ENCODE measurements around the gene PCBP3.

The PCBP3 gene

GRCh38 chr21:45866551-45866950 lies 223.0 kb downstream of the PCBP3 start:
- DNase-seq, result no peak

DNA sequence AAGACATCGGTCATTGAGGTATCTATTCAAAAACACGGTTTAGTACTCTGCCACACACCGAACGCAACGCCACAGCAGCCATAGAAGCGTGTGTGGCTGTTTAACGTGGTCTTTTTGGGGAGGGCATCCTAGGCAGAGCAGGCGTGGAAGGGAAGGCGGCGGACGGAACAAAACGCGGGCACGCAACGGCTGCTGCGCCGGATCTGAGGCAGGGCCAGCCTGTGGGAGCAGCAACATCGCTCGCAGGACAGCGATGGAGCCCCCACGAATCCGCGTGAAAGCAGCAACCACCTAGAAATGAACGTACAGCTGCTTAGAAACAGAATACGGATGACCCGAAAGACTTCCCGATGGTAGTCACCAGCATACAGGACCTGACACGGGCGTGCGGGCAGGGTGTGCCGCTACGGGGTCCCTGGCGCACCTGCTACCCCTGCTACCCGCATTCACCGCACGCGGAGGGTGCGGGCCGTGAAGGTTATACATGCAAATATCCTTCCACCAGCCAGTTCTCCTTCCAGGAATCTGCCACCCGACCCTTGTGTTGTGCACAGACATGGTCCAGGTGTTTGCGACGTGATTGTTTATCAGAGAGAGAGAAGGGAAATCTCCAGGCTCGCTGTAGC lies 223.6 kb downstream of the PCBP3 start:
- no peak for DNase-seq

- no peak for DNase-seq
Observed at GRCh38 chr21:45867671-45868081, 224.2 kb downstream of the PCBP3 start.

GRCh38 chr21:45868086-45868485 lies 224.6 kb downstream of the PCBP3 start:
- DNase-seq, result no peak

GRCh38 chr21:45868488-45868887 lies 225.0 kb downstream of the PCBP3 start:
- no peak for DNase-seq

DNA sequence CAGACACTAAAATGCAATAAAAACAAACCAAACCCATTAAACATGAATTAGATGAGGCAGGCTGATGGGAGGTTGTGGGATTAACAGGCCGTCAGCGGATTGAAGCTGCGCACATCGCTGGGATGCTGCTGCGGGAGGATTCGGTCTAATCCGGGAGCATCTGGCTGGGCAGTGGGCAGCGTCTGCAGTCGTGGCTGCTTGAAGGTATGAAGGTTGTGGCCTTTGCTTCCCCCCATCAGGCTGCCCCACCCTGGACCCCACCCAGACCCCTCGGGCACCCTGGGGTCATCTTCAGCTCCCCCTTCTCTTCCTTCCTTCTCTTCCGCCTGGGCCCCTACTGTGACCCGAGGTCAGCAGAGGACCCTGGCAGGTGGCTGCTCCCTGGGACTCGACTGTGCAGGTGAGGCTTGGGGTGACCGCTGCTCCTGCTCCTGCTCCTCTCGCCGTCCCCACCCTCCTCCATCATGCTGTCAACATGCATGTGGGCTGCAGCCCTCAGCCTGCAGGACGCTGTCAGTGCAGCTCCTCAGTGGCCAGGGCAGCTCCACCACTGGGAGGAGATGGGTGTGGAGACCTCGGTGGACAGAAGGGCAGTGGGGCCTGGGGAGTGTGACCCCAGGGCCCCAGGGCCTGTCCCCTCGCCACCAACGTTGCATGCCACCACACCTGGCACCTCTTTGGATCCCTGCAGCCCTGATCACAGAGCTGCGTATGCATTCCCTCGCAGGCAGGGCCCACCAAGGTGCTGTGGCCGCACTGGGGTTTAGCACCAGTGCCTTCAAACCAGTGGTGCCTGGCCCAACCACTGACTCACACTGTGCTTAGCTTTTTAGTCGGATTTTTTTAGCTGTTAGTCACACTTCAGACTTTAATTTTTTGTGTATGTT lies 225.8 kb downstream of the PCBP3 start:
- no peak for DNase-seq

DNA sequence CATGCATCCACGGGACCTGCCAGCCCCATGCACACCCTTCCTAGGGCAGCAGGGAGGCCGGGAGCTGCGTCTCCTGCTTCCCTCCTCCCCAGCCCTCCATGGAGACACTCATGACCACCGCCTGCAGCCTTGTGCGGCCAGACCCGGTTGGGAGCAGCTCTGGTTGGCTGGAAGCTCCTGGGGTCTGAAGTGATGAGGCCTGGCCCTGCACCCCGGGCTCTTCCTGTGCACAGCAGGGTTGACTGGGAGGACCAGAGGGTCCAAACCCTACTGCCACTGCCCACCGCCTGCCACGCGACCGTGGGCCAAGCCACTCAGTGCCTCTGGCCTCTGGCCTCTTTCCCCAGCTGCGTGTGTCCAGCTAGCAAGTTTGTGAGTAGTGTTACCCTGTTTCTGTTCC lies 226.9 kb downstream of the PCBP3 start:
- no peak for DNase-seq

DNA sequence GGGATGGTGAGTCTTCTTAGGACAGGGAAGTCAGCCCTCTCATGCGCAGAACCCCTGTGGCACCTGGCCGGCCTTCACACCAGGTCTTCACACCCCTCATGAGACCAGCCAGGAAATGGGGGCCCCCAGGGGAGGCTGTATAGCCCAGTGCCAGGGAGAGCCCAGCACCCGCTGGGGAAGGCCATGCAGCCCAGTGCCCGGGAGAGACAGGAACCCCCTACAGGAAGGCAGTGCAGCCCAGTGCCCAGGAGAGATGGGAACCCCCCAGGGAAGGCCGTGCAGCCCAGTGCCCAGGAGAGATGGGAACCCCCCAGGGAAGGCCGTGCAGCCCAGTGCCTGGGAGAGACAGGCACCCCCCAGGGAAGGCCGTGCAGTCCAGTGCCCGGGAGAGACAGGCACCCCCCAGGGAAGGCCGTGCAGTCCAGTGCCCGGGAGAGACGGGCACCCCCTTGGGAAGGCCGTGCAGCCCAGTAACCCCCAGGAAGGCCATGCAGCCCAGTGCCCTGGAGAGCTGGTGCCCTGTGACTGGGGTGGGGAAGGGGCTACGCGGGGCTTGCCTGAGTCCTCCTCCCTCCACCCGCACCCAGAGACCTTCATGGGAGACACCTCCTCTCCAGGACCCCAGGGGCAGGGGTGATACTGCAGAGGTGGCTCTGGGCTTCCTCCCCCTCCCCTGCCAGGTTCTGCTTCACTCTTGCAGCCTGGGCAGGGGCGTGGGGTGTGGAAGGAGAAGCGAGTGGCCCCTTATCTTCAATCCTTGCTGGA lies 227.5 kb downstream of the PCBP3 start:
- DNase-seq, result no peak

GRCh38 chr21:45871616-45872236 lies 228.2 kb downstream of the PCBP3 start:
- no peak for DNase-seq

DNA sequence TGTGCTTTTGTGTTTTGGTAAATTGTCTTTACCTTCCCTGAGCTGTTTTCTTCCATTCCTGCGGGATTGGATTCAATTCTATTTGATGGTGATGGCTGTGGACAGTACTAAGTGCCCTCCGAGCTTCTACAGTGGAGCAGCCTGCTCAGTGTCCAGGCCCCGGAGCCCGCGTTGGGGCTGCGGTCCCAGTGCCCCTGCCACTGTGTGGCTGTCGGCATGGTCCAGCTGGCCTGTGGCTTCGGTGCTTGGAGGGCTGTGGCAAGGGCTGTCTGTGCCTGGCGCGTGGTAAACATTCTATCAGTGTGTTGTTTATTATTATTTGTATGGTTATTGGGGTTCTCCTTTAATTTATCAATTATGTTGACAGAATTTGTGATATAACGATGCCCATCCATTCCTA lies 228.9 kb downstream of the PCBP3 start:
- no peak for DNase-seq

- no peak for DNase-seq
Observed at GRCh38 chr21:45872902-45873301, 229.4 kb downstream of the PCBP3 start.

GRCh38 chr21:45873418-45873817 lies 229.9 kb downstream of the PCBP3 start:
- DNase-seq, result no peak

GRCh38 chr21:45873866-45874265 lies 230.3 kb downstream of the PCBP3 start:
- DNase-seq, result no peak

DNA sequence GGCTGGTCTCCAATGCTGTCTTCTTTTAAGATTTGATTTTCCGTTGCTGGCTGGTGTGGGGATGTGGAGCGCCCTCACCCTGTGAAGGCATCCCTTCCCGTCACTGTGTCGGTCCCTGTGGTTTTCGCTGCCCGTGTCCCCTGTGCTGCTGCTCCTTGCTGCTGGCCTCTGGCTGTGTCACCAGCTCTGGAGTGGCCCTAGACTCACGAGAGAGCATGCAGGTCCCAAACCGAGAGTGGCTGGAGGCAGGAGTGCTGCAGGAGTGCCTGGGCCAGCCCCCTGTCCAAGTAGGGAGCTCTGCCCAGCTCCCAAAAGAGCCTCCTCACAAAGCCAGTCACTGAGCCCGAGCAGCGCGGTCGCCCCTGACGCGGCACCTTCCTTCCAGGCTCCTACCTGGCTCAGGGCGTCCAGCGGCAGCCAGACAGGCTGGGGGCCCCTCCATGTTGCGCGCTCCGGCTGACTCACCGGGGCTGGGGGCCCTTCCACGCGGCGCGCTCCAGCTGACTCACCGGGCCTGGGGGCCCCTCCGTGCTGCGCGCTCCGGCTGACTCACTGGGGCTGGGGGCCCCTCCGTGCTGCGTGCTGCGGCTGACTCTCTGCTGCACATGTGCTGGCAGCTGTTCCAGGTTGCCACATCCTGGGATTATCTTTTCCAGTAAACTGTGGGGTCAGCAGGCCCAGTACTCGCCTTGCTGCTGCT lies 231.3 kb downstream of the PCBP3 start:
- no peak for DNase-seq

- no peak for DNase-seq
Observed at GRCh38 chr21:45875416-45875760, 231.9 kb downstream of the PCBP3 start.

GRCh38 chr21:45875881-45876280 lies 232.4 kb downstream of the PCBP3 start:
- DNase-seq, result no peak

DNA sequence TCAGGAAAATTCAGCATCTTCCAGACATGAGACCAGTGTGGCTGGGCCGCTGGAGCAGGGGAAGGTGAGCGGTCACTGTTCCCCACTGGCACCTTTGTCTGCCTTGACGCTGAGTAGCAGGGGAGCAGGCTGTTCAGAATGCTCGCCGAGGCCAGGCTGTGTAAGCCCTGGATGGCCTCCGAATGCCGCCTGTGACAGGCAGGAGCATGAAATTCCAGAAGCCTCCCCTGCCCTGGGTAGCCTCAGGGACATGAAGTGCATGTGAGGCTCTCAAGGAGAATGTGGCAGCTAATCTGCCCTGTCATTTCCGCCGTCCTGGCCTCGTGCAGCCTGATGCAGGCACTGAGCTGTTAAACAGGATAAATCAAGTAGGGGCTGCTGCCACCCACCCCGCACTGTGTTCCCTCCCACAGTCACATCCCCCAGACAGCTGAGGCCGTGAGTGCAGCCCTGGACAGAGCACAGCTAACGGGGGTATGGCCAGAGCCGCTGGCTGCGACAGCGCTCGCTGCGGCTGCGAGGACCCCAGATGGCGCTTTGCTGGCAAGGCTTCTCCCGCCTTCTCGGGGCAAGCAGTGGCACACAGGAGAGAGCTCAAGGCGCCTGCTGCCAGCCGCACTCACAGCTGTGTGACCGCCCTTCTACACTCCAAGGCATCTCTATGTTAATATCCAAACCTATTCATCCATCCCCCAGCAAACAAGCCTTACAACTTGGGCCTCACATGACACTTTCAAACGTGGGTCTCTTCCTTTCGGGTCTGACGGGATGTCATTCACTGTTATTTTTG lies 233.1 kb downstream of the PCBP3 start:
- DNase-seq, result no peak

GRCh38 chr21:45877171-45877438 lies 233.6 kb downstream of the PCBP3 start:
- DNase-seq, result no peak

- DNase-seq, result no peak
Observed at GRCh38 chr21:45877821-45878469, 234.4 kb downstream of the PCBP3 start.

DNA sequence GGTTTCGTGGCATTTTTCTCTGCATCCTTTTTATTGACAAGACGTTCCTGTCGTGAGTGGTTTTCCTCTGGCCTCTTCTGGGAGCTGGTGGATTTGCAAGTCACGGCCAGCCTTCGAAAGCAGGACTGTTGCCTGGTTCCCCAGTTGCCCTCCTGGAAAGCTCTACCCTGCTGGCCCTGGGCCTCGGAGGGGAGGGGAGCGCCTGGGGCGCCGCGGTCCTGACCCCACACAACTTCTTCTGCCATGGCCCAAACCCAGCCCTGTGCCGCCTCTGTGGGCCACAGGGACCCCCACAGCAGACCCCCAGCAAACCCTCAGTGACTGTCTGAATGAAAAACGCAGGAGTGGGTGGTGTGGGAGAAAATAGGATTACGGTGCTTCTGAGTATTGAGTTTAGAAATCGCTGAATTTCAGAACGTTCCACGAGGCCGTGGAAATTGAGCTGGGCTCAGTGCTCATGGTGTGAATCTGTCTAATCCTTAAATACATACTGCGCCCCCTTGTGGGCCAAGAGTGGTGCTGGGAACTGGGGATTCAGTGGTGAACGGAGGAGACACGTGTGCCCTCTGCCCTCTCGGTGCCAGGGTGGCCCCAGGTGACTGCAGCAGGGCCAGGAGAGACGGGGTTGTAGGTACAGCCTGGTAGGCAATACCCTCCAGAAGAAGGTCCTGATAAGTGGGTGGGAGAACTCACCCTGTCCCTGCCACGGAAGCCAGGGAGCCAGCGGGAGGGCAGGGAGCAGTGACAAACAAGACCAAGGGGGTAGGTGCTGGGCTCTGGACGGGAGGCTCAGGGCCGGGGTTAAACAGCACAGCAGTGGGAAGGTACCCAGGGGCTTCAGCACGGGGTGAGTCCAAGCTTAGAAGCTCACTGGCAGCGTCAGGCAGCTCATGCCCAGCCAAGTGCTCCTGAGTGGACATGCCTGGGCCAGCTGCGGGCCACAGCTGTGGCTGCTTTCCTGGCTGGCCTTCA lies 236.9 kb downstream of the PCBP3 start:
- DNase-seq, result peak; percentile 65 to 71

Data from inflammatory macrophage (primary cell).